Measurements from ENCODE around the gene TP73. TPM values are rescaled to one million over a fixed set of nuclear protein-coding genes. Genes with fewer than 3 reads are reported as not detected.

The TP73 gene
- total RNA-seq, 1 experiment from 2014 or later, result 19.2 TPM

DNA sequence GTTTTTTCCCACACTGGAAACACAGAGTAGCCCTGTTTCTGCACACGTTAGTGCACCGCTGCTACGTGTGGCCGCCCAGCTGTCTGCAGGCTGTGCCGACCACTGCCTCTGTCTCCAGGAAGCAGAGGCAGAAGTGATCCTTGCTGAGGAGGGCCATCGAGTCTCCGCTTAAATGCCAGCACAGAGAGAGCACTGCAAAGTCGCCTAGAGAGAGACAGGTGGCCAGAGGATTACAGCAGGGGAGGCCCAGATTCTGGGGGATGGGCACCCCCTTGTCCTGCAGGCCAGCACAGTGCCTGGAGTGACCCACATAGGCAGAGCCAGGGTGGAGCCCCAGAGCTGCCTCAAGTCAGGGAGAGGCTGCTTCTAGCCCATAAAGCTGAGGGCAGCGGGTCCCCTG lies 21.4 kb upstream of the TP73 start:
- TF ChIP-seq YY1 (IDR thresholded peaks at IDR 0.05; ENCODE audit: extremely low read depth, insufficient replicate concordance, low read depth, low read length), result no peak
- TF ChIP-seq EGR1 (IDR thresholded peaks at IDR 0.05; ENCODE audit: low read depth), result no peak
- no peak for TF ChIP-seq JUND (IDR thresholded peaks at IDR 0.05)
- TF ChIP-seq, protein P1, sequence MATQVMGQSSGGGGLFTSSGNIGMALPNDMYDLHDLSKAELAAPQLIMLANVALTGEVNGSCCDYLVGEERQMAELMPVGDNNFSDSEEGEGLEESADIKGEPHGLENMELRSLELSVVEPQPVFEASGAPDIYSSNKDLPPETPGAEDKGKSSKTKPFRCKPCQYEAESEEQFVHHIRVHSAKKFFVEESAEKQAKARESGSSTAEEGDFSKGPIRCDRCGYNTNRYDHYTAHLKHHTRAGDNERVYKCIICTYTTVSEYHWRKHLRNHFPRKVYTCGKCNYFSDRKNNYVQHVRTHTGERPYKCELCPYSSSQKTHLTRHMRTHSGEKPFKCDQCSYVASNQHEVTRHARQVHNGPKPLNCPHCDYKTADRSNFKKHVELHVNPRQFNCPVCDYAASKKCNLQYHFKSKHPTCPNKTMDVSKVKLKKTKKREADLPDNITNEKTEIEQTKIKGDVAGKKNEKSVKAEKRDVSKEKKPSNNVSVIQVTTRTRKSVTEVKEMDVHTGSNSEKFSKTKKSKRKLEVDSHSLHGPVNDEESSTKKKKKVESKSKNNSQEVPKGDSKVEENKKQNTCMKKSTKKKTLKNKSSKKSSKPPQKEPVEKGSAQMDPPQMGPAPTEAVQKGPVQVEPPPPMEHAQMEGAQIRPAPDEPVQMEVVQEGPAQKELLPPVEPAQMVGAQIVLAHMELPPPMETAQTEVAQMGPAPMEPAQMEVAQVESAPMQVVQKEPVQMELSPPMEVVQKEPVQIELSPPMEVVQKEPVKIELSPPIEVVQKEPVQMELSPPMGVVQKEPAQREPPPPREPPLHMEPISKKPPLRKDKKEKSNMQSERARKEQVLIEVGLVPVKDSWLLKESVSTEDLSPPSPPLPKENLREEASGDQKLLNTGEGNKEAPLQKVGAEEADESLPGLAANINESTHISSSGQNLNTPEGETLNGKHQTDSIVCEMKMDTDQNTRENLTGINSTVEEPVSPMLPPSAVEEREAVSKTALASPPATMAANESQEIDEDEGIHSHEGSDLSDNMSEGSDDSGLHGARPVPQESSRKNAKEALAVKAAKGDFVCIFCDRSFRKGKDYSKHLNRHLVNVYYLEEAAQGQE (IDR thresholded peaks at IDR 0.05; ENCODE audit: low read depth), result no peak
- TF ChIP-seq SRF (IDR thresholded peaks at IDR 0.05; ENCODE audit: low read depth), result no peak
- TF ChIP-seq ELF1 (IDR thresholded peaks at IDR 0.05; ENCODE audit: borderline replicate concordance, low read depth), result no peak
- no peak for TF ChIP-seq SP1 (IDR thresholded peaks at IDR 0.05; ENCODE audit: low read depth)
- TF ChIP-seq TCF7L2 (IDR thresholded peaks at IDR 0.05; ENCODE audit: borderline replicate concordance, extremely low read depth, insufficient read depth, insufficient read length), result no peak
- TF ChIP-seq, protein P2, sequence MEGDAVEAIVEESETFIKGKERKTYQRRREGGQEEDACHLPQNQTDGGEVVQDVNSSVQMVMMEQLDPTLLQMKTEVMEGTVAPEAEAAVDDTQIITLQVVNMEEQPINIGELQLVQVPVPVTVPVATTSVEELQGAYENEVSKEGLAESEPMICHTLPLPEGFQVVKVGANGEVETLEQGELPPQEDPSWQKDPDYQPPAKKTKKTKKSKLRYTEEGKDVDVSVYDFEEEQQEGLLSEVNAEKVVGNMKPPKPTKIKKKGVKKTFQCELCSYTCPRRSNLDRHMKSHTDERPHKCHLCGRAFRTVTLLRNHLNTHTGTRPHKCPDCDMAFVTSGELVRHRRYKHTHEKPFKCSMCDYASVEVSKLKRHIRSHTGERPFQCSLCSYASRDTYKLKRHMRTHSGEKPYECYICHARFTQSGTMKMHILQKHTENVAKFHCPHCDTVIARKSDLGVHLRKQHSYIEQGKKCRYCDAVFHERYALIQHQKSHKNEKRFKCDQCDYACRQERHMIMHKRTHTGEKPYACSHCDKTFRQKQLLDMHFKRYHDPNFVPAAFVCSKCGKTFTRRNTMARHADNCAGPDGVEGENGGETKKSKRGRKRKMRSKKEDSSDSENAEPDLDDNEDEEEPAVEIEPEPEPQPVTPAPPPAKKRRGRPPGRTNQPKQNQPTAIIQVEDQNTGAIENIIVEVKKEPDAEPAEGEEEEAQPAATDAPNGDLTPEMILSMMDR (IDR thresholded peaks at IDR 0.05 in 2 of 3, conservative IDR thresholded peaks at IDR 0.05 in 1 of 3; ENCODE audit: borderline replicate concordance in 1 of 3, insufficient read depth in 1 of 3, low read depth in 2 of 3, low read length in 2 of 3), result no peak
- TF ChIP-seq ZFX (IDR thresholded peaks at IDR 0.05), result no peak
- TF ChIP-seq EZH2 (IDR thresholded peaks at IDR 0.05), result no peak
- TF ChIP-seq, protein P3, sequence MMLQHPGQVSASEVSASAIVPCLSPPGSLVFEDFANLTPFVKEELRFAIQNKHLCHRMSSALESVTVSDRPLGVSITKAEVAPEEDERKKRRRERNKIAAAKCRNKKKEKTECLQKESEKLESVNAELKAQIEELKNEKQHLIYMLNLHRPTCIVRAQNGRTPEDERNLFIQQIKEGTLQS (IDR thresholded peaks at IDR 0.05), result no peak
- Histone ChIP-seq H3K36me3 (ENCODE audit: control insufficient read depth in 1 of 2, insufficient read depth in 2 of 2, low read length in 2 of 2) (peaks cover 11 to 14% of the 10 kb centered on the region in 2 experiments; a peak in 3 of 4 replicates), H3K9ac (ENCODE audit: low read length) (no peak overlapping the region), H3K27me3 (ENCODE audit: insufficient read depth, low read length) (no peaks in the 10 kb centered on the region), H2AFZ (ENCODE audit: low read depth, low read length, poor library complexity, severe bottlenecking) (no peak overlapping the region), H3K4me1 (ENCODE audit: control insufficient read depth in 1 of 2, insufficient read depth in 2 of 2, low read length in 2 of 2) (peaks cover 0 to 6% of the 10 kb centered on the region in 2 experiments; a peak in 2 of 4 replicates), H3K79me2 (ENCODE audit: insufficient read depth, low read length) (no peaks in the 10 kb centered on the region), H3K9me2 (ENCODE audit: insufficient read depth) (no peaks in the 10 kb centered on the region), H3K9me3 (ENCODE audit: control insufficient read depth in 1 of 2, insufficient read depth in 1 of 2, low read depth in 1 of 2, low read length in 2 of 2) (no peaks in the 10 kb centered on the region), H3K27ac (ENCODE audit: low read depth, low read length) (no peak overlapping the region), H3K4me3 (replicated peaks in 1 of 2; ENCODE audit: low read depth in 1 of 2, low read length in 2 of 2) (no peak overlapping the region), H3K4me2 (ENCODE audit: low read length) (no peak overlapping the region), H4K20me1 (ENCODE audit: insufficient read depth) (no peaks in the 10 kb centered on the region)
- DNase-seq (ENCODE audit: low read depth, low spot score) (no peak), ATAC-seq (no peak)
- RAD21 ChIA-PET (ENCODE audit: low non-redundant PET in 1 of 2, low total read pairs in 2 of 2, uncharacterized antibody in 2 of 2, unreplicated experiment in 2 of 2), result no interaction called here
- no TSS peak for BruUV-seq (replicated peaks)
- POLR2A ChIA-PET, result no interaction called here
- intact Hi-C loops (cut with micrococcal nuclease), result no loop called here
- CTCF ChIA-PET, result no interaction called here
